ENCODE data around the gene TUBG2. TPM values are rescaled to one million over a fixed set of nuclear protein-coding genes. Genes with fewer than 3 reads are reported as not detected.
"Not testable (repeated sequence)": the region's sequence is repeated elsewhere in the genome, so short reads cannot be mapped to it uniquely, and the experiment has no call there.

TUBG2 gene
- total and polyA plus RNA-seq, 2 donors from 2014 or later: 19.9 to 39.9 TPM

DNA sequence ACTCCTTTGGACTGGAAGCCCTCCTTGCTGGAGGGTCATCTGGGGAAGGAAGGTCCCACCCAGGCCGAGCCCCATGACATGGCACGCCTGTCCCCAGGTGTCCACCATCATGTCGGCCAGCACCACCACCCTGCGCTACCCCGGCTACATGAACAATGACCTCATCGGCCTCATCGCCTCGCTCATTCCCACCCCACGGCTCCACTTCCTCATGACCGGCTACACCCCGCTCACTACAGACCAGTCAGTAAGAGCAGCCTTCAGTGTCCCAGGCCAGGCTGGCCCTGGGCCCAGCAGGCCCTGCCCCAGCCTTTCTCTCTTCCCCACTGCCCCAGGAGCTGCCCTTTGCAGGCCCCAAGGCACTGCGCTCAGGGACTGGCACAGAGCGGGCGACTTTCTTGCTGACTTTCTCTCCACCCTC lies 6.5 kb downstream of the TUBG2 start:
- Histone ChIP-seq H3K9ac (ENCODE audit: low read length in 3 of 3) (no peak overlapping the region), H3K4me1 (ENCODE audit: control insufficient read depth in 2 of 3, insufficient read depth in 2 of 3, low read depth in 1 of 3, low read length in 3 of 3) (peaks cover 0 to 19% (median 13%) of the 10 kb centered on the region in 3 donors), H3K27me3 (ENCODE audit: control insufficient read depth, insufficient read depth, low read length) (no peaks in the 10 kb centered on the region), H3K27ac (ENCODE audit: low read depth in 2 of 2, low read length in 2 of 2) (no peak overlapping the region), H3K36me3 (ENCODE audit: control insufficient read depth in 2 of 3, insufficient read depth in 3 of 3, low read length in 3 of 3) (peaks cover 2 to 27% (median 7%) of the 10 kb centered on the region in 3 donors), H3K4me3 (ENCODE audit: low read length in 3 of 3) (no peak overlapping the region), H3K9me3 (ENCODE audit: control insufficient read depth in 2 of 3, insufficient read depth in 1 of 3, low read length in 3 of 3) (no peaks in the 10 kb centered on the region)
- DNase-seq (peak in 1 of 5 donors; percentile 70), FAIRE-seq (no peak)
- TF ChIP-seq, protein P1, sequence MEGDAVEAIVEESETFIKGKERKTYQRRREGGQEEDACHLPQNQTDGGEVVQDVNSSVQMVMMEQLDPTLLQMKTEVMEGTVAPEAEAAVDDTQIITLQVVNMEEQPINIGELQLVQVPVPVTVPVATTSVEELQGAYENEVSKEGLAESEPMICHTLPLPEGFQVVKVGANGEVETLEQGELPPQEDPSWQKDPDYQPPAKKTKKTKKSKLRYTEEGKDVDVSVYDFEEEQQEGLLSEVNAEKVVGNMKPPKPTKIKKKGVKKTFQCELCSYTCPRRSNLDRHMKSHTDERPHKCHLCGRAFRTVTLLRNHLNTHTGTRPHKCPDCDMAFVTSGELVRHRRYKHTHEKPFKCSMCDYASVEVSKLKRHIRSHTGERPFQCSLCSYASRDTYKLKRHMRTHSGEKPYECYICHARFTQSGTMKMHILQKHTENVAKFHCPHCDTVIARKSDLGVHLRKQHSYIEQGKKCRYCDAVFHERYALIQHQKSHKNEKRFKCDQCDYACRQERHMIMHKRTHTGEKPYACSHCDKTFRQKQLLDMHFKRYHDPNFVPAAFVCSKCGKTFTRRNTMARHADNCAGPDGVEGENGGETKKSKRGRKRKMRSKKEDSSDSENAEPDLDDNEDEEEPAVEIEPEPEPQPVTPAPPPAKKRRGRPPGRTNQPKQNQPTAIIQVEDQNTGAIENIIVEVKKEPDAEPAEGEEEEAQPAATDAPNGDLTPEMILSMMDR (IDR thresholded peaks at IDR 0.05; ENCODE audit: borderline replicate concordance, extremely low read depth, insufficient read depth): no peak
- intact Hi-C loops (cut with DNase I): no loop called here

DNA sequence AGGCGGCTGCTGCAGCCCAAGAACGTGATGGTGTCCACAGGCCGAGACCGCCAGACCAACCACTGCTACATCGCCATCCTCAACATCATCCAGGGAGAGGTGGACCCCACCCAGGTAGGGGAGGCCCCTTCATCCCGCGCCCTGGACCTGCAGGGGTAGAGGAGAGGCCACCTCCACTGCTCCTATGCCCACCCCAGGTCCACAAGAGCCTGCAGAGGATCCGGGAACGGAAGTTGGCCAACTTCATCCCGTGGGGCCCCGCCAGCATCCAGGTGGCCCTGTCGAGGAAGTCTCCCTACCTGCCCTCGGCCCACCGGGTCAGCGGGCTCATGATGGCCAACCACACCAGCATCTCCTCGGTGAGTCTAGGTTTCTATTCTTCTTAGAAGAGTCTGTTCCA lies 7.0 kb downstream of the TUBG2 start:
- DNase-seq; intact Hi-C loops (cut with DNase I); FAIRE-seq; H3K27me3 ChIP-seq (ENCODE audit: control insufficient read depth, insufficient read depth, low read length); H3K9me3 ChIP-seq (ENCODE audit: control insufficient read depth in 2 of 3, insufficient read depth in 1 of 3, low read length in 3 of 3); H3K27ac ChIP-seq (ENCODE audit: low read depth in 2 of 2, low read length in 2 of 2); H3K4me3 ChIP-seq (ENCODE audit: low read length in 3 of 3); H3K9ac ChIP-seq (ENCODE audit: low read length in 3 of 3): not testable (repeated sequence)
- Histone ChIP-seq H3K36me3 (ENCODE audit: control insufficient read depth in 2 of 3, insufficient read depth in 3 of 3, low read length in 3 of 3) (peaks cover 2 to 30% (median 7%) of the 10 kb centered on the region in 3 donors), H3K4me1 (ENCODE audit: control insufficient read depth in 2 of 3, insufficient read depth in 2 of 3, low read depth in 1 of 3, low read length in 3 of 3) (peaks cover 0 to 17% (median 13%) of the 10 kb centered on the region in 3 donors)

DNA sequence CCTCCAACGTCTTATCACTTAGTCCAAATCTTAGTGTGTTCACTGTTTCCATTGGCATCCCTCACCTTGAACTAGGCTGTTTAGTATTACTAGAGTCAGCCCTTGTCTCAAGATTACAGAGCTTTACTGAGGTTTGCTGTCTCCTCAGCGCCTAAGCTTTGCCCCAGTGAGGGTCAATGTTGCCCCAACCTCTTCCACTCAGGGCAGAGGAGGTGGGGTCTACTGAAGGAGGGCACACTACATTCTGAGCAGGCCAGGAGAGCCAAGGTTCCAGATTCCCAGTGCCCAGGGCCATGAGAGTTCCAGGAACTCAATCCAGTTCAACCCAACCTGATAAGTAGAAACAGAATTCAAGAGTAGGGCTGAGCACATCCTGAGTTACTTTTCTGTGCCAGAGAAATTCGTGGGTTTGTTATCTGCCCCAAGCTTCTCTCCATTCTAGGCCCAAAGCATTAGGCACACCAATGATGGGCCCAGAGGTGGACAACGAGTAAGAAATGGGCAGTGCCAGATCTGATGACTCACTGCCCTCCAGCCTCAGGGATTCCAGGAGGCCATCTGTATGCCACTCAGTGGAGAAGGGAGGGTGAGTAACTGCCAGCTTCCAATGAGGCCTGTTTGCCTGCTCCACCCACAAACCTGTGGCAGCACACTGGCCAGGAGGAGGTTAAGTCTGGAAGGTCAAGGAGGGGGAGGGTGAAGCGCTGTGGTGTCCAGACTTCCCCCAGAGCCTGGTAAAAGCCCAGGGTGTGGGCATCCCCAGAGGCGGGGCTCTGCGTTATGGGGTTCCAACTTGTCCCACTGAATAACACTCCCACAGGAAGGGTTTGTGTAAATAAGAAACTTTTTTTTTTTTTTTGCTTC lies 8.2 kb downstream of the TUBG2 start:
- no peaks in the 10 kb centered on the region for H3K9me3 ChIP-seq (ENCODE audit: control insufficient read depth in 2 of 3, insufficient read depth in 1 of 3, low read length in 3 of 3)
- intact Hi-C loops (cut with DNase I): no loop called here
- peaks cover 0 to 17% (median 13%) of the 10 kb centered on the region in 3 donors for H3K4me1 ChIP-seq (ENCODE audit: control insufficient read depth in 2 of 3, insufficient read depth in 2 of 3, low read depth in 1 of 3, low read length in 3 of 3)
- DNase-seq (peak in 1 of 5 donors; percentile 80), FAIRE-seq (no peak)
- H3K9ac ChIP-seq (ENCODE audit: low read length in 3 of 3): peak overlapping the region in 1 of 3 donors; percentile 7
- no peak overlapping the region for H3K4me3 ChIP-seq (ENCODE audit: low read length in 3 of 3)
- TF ChIP-seq, protein P1 (IDR thresholded peaks at IDR 0.05; ENCODE audit: borderline replicate concordance, extremely low read depth, insufficient read depth): no peak
- peak overlapping the region; percentile 16 to 61 for H3K27ac ChIP-seq (ENCODE audit: low read depth in 2 of 2, low read length in 2 of 2)
- peaks cover 0 to 38% (median 10%) of the 10 kb centered on the region in 3 donors for H3K36me3 ChIP-seq (ENCODE audit: control insufficient read depth in 2 of 3, insufficient read depth in 3 of 3, low read length in 3 of 3)
- no peaks in the 10 kb centered on the region for H3K27me3 ChIP-seq (ENCODE audit: control insufficient read depth, insufficient read depth, low read length)

DNA sequence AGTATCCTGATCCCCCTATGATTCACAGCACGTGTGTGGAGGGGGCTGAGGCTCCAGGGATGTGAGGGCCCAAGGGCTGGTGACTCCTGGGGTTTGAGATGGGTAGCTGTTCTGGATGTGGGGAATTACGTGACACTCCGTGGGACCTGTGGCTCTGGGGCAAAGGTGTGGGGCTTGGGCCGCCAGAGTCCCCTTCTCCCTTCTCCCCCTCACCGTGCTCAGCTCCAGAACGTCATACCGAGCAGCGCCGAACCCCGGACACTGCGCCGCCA lies 10.6 kb downstream of the TUBG2 start:
- Histone ChIP-seq H3K27me3 (ENCODE audit: control insufficient read depth, insufficient read depth, low read length) (no peaks in the 10 kb centered on the region), H3K4me3 (ENCODE audit: low read length in 3 of 3) (no peak overlapping the region), H3K9ac (ENCODE audit: low read length in 3 of 3) (no peak overlapping the region), H3K9me3 (ENCODE audit: control insufficient read depth in 2 of 3, insufficient read depth in 1 of 3, low read length in 3 of 3) (no peaks in the 10 kb centered on the region), H3K36me3 (ENCODE audit: control insufficient read depth in 2 of 3, insufficient read depth in 3 of 3, low read length in 3 of 3) (peaks cover 0 to 48% (median 8%) of the 10 kb centered on the region in 3 donors), H3K27ac (ENCODE audit: low read depth in 2 of 2, low read length in 2 of 2) (no peak overlapping the region), H3K4me1 (ENCODE audit: control insufficient read depth in 2 of 3, insufficient read depth in 2 of 3, low read depth in 1 of 3, low read length in 3 of 3) (peaks cover 0 to 22% (median 13%) of the 10 kb centered on the region in 3 donors)
- DNase-seq (peak in 1 of 5 donors; percentile 58), FAIRE-seq (no peak)
- TF ChIP-seq, protein P1 (IDR thresholded peaks at IDR 0.05; ENCODE audit: borderline replicate concordance, extremely low read depth, insufficient read depth): no peak
- intact Hi-C loops (cut with DNase I): no loop called here
